Uterus (tissue), 4 donors: ENCODE measurements around the gene ASH1L. TPM values are rescaled to one million over a fixed set of nuclear protein-coding genes. Genes with fewer than 3 reads are reported as not detected.

Experiments
- DNase-seq, 2 donors: peaks; one replicate each; pipeline ENCODE4 v3.0.0-alpha.2; 2019 to 2020
- H3K27ac ChIP-seq, 2 donors: fragments of 200-600 bp; sonication (generic); 1 replicate in 1 of 2; 2 replicates in 1 of 2; pipeline ENCODE4 v1.5.1; 2016 to 2018
- H3K27me3 ChIP-seq, 2 donors: fragments of 200-600 bp; sonication (generic); one replicate each; pipeline ENCODE4 v1.5.1; 2018 to 2019; ENCODE audit warnings: control low read depth in 1 of 2
- H3K36me3 ChIP-seq, 2 donors: fragments of 200-600 bp; sonication (generic); one replicate each; pipeline ENCODE4 v1.5.1; 2019; ENCODE audit warnings: control low read depth in 1 of 2
- H3K4me1 ChIP-seq, 2 donors: fragments of 200-600 bp; sonication (generic); one replicate each; pipeline ENCODE4 v1.5.1; 2018 to 2019; ENCODE audit warnings: control low read depth in 1 of 2
- H3K4me3 ChIP-seq, 2 donors: fragments of 200-600 bp; sonication (generic); 1 replicate in 1 of 2; 2 replicates in 1 of 2; pipeline ENCODE4 v1.5.1; 2018 to 2019; ENCODE audit warnings: mild to moderate bottlenecking in 1 of 2
- H3K9me3 ChIP-seq, 2 donors: fragments of 200-600 bp; sonication (generic); one replicate each; pipeline ENCODE4 v1.5.1; 2019; ENCODE audit warnings: control low read depth in 1 of 2
- POLR2A ChIP-seq, 2 donors: fragments of 450-650 bp; IDR thresholded peaks; one replicate each; pipeline ENCODE4 v1.6.1; 2016; ENCODE audit warnings: antibody characterized with exemption in 2 of 2, mild to moderate bottlenecking in 1 of 2, moderate library complexity in 1 of 2
- intact Hi-C: fragments of 100-400 bp; cut with DNase I; formaldehyde crosslinking; loops from one replicate; pipeline ENCODE4 v1.15.1; 2023; ENCODE audit warnings: low total_unique reads
- total RNA-seq, 4 donors: library from RNA; depleted of rRNA in 3 of 4; stranded (reverse); fragments of >200 nt in 3 of 4; gene quantifications; one replicate each; pipeline versions ENCODE4 v1.1.0 to v1.2.4, GENCODE V29; 2014 to 2023
- TF ChIP-seq, protein P1 (sequence below), 4 experiments: fragments of 200-600 bp in 2 of 4; fragments of 450-650 bp in 2 of 4; sonication (generic) in 2 of 4; IDR thresholded peaks; one replicate each; pipeline ENCODE4 v1.5.1; 2016 to 2019; ENCODE audit warnings: antibody characterized with exemption in 4 of 4, mild to moderate bottlenecking in 2 of 4, moderate library complexity in 1 of 4
- donor health status: DM: yes; HTN: yes; CAD: no.

ASH1L gene
- total RNA-seq, 4 donors from 2014 or later, result 48.9 to 159 (median 99.8) TPM

DNA sequence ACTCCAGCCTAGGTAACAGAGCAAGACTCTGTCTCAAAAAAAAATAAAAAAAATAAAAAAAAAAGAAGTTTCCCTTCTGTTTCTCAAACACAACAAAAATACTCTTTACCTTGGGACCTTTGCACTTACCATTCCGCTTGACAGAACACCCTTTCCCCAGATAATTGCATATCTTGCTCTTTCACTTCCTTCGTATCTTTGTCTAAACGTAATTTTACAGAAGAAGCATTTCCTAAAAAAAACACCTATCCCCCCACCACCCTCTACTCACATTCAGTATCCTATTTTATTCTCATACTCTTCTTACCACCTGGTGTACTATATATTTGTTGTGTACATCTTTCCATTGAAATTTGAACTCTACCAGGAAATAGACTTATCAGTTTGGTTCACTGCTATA, 32.7 kb downstream of the ASH1L start:
- DNase-seq, result no peak
- intact Hi-C loops, result no loop called here
- no peak overlapping the region for H3K4me3 ChIP-seq
- H3K9me3 ChIP-seq, result no peaks in the 10 kb centered on the region
- H3K36me3 ChIP-seq, result no peaks in the 10 kb centered on the region
- H3K27me3 ChIP-seq, result no peaks in the 10 kb centered on the region
- peaks cover 0 to 4% of the 10 kb centered on the region in 2 donors for H3K4me1 ChIP-seq
- TF ChIP-seq, protein P1, sequence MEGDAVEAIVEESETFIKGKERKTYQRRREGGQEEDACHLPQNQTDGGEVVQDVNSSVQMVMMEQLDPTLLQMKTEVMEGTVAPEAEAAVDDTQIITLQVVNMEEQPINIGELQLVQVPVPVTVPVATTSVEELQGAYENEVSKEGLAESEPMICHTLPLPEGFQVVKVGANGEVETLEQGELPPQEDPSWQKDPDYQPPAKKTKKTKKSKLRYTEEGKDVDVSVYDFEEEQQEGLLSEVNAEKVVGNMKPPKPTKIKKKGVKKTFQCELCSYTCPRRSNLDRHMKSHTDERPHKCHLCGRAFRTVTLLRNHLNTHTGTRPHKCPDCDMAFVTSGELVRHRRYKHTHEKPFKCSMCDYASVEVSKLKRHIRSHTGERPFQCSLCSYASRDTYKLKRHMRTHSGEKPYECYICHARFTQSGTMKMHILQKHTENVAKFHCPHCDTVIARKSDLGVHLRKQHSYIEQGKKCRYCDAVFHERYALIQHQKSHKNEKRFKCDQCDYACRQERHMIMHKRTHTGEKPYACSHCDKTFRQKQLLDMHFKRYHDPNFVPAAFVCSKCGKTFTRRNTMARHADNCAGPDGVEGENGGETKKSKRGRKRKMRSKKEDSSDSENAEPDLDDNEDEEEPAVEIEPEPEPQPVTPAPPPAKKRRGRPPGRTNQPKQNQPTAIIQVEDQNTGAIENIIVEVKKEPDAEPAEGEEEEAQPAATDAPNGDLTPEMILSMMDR (IDR thresholded peaks at IDR 0.05), result no peak
- no peak for TF ChIP-seq POLR2A (IDR thresholded peaks at IDR 0.05)
- H3K27ac ChIP-seq, result no peak overlapping the region

DNA sequence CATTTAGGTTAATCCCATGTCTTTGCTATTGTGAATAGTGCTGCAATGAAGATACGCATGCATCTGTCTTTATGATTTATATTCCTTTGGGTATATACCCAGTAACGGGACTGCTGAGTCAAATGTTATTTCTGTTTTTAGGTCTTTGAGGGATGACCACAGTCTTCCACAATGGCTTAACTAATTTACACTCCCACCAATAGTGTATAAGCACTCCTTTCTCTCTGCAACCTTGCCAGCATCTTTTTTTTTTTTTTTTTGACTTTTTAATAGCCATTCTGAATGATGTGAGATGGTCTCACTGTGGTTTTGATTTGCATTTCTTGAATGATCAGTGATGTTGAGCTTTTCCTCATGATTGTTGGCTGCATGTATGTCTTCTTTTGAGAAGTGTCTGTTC, 33.5 kb downstream of the ASH1L start:
- TF ChIP-seq POLR2A (IDR thresholded peaks at IDR 0.05), result no peak
- TF ChIP-seq, protein P1 (IDR thresholded peaks at IDR 0.05), result no peak
- Histone ChIP-seq H3K36me3 (no peaks in the 10 kb centered on the region), H3K4me1 (peaks cover 0 to 4% of the 10 kb centered on the region in 2 donors), H3K27me3 (no peaks in the 10 kb centered on the region), H3K27ac (no peak overlapping the region), H3K9me3 (no peaks in the 10 kb centered on the region), H3K4me3 (no peak overlapping the region)
- intact Hi-C loops, result no loop called here
- DNase-seq, result no peak

DNA sequence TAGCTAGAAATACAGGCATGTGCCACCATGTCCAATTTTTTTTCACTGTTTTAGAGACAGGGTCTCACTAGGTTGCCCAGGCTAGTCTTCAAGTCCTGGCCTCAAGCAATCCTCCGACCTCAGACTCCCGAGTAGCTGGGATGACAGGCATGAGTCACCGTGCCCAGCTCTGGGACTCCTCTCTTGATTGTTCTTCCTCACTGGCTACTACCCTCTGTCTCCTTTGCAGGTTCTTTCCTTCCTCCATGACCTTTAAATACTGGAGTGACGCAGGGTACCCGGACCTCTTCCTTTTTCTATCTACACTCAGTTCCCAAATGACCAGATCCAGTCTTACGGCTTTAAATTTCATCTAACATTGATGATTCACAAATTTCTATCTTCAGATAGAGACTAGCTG, 34.9 kb downstream of the ASH1L start:
- Histone ChIP-seq H3K27me3 (no peaks in the 10 kb centered on the region), H3K4me3 (no peak overlapping the region), H3K9me3 (no peaks in the 10 kb centered on the region), H3K36me3 (no peaks in the 10 kb centered on the region), H3K27ac (no peak overlapping the region), H3K4me1 (peaks cover 0 to 4% of the 10 kb centered on the region in 2 donors)
- intact Hi-C loops, result no loop called here
- TF ChIP-seq, protein P1 (IDR thresholded peaks at IDR 0.05), result no peak
- DNase-seq, result no peak

DNA sequence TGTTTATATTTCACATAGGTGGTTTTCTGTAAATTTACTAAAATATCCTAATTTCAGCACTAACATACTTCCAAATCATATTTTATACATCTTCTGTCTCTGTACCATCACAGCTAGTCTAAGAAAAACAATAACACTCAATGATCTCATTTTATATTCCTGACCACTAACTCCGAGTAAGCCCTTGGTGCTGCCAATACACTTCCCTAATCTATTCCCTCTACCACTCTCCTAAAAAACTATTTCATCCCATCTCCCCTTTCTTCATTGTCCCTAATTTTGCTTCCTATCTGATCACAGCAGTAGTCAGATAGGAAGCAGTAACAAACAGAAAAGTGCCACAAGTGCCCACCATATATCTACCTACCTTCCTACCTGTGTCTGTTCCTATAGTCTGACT, 36.2 kb downstream of the ASH1L start:
- Histone ChIP-seq H3K4me1 (peaks cover 0 to 4% of the 10 kb centered on the region in 2 donors), H3K27me3 (no peaks in the 10 kb centered on the region), H3K9me3 (no peaks in the 10 kb centered on the region), H3K36me3 (no peaks in the 10 kb centered on the region), H3K4me3 (no peak overlapping the region), H3K27ac (no peak overlapping the region)
- no peak for DNase-seq
- intact Hi-C loops, result no loop called here
- TF ChIP-seq, protein P1 (IDR thresholded peaks at IDR 0.05), result no peak
- no peak for TF ChIP-seq POLR2A (IDR thresholded peaks at IDR 0.05)

DNA sequence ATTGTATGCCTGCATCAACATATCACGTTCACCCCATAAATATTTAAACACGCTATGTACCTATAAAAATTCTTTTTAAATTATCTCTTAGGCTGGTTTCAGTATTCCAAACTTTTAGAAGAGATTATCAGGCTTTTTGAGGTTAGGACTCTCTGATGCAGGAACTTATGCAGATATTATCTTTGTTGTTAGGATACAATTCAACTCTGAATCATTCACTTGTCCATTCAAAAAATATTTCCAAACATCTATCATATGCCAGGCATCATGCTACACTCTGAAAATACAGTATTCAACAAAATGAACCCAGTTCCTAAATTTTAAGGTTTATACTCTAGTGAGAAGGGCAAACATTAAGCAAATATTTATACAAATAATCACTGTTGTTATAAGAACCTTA, 40.5 kb downstream of the ASH1L start:
- intact Hi-C loops, result no loop called here

More for the DNA sequence above, 40.5 kb downstream of the ASH1L start:
- H3K4me3 ChIP-seq, result no peak overlapping the region
- H3K36me3 ChIP-seq, result no peaks in the 10 kb centered on the region
- H3K9me3 ChIP-seq, result no peaks in the 10 kb centered on the region
- DNase-seq, result no peak
- H3K27ac ChIP-seq, result no peak overlapping the region
- no peaks in the 10 kb centered on the region for H3K4me1 ChIP-seq
- H3K27me3 ChIP-seq, result no peaks in the 10 kb centered on the region
- TF ChIP-seq POLR2A (IDR thresholded peaks at IDR 0.05), result no peak
- TF ChIP-seq, protein P1 (IDR thresholded peaks at IDR 0.05), result no peak
